Measurements from ENCODE around the gene MPP3.
"Not testable (repeated sequence)": the region's sequence is repeated elsewhere in the genome, so short reads cannot be mapped to it uniquely, and the experiment has no call there.

Gene MPP3

DNA sequence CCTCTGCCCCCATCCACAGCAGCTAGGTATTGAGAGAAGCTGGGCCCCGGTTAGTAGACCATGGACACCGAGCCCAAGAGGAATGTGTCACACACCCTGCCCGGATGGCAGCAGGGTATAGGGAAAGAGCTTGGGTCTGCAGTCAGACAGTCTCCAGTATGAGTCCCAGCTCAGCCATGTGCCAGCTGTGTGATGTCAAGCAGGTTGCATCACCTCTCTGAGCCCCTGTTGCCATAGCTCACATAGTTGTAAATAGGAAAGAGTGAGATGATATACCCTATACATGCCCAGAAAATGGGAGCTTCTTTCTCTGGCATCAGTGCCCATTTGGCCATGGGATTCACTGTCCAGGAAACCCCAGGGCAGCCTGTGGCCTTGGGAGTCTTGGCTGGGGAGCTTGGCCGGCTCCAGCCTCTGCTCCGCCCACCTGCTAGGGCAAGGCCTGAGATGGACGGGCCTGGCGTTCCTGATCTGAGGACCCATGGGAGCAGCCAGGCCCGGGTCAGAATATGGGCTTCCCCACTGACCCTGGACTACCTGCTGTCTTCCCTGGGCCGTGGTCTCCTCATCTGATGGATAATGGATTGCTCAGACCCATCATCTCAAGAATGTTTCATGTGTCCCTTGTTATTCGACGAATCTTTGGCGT is 27.3 kb upstream of the MPP3 start:
- DNase-seq = no peak

GRCh38 chr17:43857957-43858600 is 25.1 kb upstream of the MPP3 start:
- no peak for DNase-seq

DNA sequence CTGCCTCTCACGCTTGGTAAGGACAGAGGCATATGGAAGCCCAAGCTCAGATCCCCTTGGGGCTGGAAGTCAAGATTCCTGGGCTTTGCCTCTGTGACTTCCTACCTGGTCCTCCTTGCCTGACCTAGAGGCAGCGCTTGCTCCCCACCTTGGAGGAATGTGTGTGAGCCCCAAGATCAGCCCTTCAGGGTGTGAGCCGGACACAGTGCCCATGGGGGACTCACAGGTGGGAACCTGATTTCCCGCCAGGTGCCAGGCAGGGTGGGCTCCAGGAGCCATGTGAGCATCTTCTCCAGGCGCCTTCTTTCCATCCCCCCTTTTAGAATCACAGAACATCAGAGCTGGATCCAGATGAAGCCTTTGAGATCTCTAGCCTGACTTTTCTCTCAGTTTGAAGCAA is 24.2 kb upstream of the MPP3 start:
- DNase-seq = no peak

GRCh38 chr17:43856141-43856540 is 23.2 kb upstream of the MPP3 start:
- no peak for DNase-seq

DNA sequence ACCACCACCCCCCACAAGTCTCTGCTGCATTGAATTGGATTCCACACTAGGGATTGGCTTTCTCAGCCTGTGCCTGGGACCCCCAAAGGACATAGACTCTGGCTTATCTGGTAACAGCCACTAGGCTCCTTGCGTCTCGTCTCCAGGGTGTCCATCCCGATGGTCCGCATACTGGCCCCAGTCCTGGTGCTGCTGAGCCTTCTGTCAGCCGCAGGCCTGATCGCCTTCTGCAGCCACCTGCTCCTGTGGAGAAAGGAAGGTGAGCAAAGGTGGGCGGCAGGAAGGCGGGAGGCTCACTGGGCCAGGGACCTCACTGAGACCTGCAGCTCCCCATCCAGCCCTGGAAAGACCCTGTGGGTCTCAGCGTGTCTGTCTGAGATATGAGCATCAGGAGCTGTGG is 22.1 kb upstream of the MPP3 start:
- no peak for DNase-seq

DNA sequence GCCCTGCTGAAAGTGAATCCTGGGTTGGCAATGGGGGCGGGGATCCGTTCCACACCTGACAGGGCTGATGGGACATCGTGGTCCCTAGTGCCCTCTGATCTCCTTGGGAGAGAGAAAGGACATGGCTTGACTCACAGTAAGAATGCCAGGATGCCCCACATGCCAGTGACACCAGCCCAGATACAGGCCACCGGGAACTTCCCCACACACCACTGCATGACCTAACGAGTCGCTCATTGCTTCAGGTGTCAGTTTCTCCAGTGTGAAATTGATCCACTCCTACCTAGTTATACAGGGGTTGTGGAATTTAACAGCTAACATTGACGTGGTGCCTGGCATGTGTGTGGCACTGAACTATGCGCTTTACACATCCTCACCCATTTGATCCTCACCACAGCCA is 21.6 kb upstream of the MPP3 start:
- no peak for DNase-seq

GRCh38 chr17:43853546-43853945 is 20.6 kb upstream of the MPP3 start:
- DNase-seq = no peak

GRCh38 chr17:43852571-43852970 is 19.6 kb upstream of the MPP3 start:
- DNase-seq = no peak

DNA sequence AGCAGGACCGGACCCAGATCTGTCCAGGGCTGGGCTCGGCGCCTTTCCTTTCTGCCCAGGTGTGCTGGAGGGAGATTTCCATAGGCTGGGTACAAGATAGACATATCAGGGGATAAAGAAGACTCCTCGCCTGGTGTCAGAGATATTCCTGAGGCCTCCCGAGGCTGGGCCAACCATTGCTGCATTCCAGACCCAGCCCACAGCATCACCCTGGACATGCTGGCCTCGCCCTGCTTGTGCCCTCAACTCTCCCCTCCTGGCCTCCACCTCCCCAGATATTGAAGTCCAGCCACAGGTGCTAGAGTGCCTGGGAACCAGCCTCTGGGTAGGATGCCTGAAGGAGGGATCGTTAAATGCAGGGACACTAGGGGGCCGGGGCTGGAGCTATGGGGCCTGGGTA is 16.2 kb upstream of the MPP3 start:
- no peak for DNase-seq

- DNase-seq = no peak
Observed at GRCh38 chr17:43848601-43849000, 15.7 kb upstream of the MPP3 start.

GRCh38 chr17:43846963-43847371 is 14.0 kb upstream of the MPP3 start, which contains the start of gene CD300LG:
CD300LG (plus strand) TSS chr17:43847176; CDS start chr17:43847217, 41 bp downstream.
- no peak for DNase-seq

DNA sequence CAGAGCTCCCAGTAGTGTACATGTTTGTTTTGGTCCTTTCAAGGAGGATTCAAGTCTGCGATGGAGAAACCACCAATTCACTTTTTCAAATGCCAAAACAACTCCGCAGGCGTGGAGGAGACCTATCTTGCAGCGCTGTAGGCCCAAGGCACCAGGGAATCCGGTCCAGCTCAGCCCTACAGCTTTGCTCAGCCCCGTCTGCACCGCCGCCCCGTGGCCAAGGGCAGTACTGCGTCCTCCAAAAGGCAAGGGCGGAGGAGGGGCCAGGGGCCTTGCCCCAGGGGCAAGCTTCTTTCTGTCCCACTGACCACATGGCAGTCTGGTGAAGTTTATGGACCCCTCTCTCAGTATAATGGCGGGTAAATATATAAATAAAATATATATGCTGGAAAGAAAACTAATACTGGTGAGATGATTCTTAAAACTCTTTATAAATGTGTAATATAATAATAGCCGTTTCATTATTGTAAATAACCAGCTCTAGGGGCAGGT is 13.3 kb upstream of the MPP3 start:
- DNase-seq = peak; percentile 86

- DNase-seq = no peak
Observed at GRCh38 chr17:43845766-43846165, 12.8 kb upstream of the MPP3 start.

GRCh38 chr17:43844241-43844640 is 11.3 kb upstream of the MPP3 start:
- no peak for DNase-seq

DNA sequence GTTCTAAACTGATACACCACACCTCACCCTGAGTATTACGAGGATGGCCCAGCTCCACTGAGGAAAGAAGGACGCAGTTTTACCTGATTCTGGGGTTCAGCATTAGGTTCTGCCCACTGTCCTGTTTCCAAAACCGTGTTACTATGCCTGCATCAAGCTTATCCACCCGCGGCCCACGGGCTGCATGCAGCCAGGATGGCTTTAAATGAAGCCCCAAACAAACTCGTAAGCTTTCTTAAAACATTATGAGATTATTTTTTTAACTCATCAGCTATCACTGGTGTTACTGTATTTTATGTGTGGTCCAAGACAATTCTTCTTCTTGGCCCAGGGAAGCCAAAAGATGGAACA is 10.0 kb upstream of the MPP3 start:
- DNase-seq = no peak

DNA sequence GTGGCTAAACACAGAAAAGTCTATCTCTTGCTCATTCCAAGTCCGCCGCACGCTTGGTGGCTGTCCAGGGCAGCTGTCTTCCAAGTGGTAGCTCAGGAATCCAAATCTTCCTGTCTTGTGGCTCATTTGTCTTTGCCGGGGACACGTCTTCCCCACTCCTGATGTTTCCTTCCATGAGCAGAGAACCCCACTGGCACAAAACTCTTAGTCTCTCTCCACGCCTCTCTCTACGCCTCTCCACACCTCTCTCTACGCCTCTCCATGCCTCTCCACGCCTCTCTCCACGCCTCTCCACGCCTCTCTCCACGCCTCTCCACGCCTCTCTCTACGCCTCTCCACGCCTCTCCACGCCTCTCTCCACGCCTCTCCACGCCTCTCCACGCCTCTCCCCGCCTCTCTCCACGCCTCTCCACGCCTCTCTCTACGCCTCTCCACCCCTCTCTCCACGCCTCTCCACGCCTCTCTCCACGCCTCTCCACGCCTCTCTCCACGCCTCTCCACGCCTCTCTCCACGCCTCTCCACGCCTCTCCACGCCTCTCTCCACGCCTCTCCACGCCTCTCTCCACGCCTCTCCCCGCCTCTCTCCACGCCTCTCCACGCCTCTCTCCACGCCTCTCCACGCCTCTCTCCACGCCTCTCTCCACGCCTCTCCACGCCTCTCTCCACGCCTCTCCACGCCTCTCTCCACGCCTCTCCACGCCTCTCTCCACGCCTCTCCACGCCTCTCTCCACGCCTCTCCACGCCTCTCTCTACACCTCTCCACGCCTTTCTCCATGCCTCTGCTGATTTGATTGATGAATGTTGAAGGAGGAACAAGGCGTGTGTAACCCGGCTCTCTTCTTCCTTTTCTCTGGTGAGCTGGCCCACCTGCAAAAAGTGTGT is 9.4 kb upstream of the MPP3 start:
- DNase-seq = not testable (repeated sequence)

GRCh38 chr17:43841282-43841681 is 8.3 kb upstream of the MPP3 start:
- DNase-seq = no peak

GRCh38 chr17:43840814-43841213 is 7.9 kb upstream of the MPP3 start:
- DNase-seq = no peak

DNA sequence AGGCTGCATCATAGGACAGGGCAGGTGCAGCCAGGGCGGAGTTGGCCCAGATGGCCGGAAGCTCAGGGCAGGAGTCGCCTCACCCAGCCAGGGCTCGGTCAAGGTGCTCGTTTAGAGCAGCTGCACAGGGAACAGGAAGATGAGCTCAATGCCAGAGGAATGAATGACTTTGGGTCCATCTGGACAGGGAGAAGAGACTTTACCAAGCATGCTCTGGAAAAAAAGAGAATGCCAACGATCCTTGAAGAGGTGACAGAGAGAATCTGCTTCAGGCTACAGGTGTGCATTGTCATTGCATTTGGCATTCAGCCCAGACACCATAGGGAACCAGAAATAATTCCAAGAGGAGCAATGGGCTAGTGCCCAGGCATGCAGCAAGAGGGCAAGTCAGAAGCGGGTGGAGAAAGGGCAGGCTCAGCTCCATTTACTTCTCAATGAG is 6.7 kb upstream of the MPP3 start:
- no peak for DNase-seq

DNA sequence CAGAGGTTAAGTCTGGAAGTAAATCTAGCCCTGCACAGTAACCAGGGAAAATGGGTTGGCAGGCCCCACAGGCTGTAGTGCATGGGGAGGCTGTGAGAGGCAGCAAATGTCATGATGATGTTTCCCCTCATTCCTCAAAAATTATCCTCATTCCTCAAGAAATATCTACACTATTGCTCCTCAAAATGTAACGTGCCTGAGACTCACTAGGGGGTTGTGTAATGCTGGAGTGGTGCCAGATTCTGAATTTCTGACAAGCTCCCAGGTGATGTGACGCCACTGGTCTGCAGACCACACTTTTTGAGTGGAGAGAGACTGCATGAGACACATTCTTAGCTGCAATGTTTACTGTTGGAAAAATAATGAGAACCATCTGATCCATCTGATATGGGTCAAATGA is 1.2 kb upstream of the MPP3 start:
- DNase-seq = no peak

- no peak for DNase-seq
Observed at GRCh38 chr17:43832168-43832975, 574 bp downstream of the MPP3 start.

DNA sequence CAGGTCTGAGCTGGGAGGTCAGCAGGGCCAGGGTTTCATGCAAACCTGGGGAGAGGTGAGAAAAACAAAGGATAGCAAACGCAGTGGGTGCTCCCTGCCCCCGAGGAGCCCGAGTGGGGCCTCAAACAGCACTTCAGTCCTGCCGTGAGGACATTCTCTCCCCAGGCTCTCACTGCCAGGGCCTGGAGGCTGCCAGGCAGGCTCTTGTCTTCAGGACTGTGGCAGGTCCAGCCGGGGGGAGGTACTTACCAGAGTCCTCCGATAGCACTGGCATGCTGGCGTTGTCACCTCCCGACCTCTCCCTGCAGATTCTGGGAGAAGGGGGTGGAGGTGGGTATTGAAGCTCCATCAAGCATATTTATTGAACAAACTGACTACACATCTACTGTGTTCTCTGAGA is 1.3 kb downstream of the MPP3 start:
- DNase-seq = no peak

All from stimulated activated CD4-positive, alpha-beta T cell treated with anti-CD3 and anti-CD28 coated beads, Interleukin-2, amount 100 ng/mL, for 48 hours (primary cell).